Vagina (tissue), 2 donors: Measurements from ENCODE around the gene CEP85L.

Source experiments
- CTCF ChIP-seq, 3 experiments: fragments of 450-650 bp in 2 of 3; fragments of 200-600 bp in 1 of 3; sonication (generic) in 1 of 3; IDR thresholded peaks; one replicate each; pipeline ENCODE4 v1.5.1; 2017 to 2019; ENCODE audit warnings: antibody characterized with exemption in 3 of 3, mild to moderate bottlenecking in 2 of 3, moderate library complexity in 2 of 3
- POLR2A ChIP-seq, 2 donors: fragments of 450-650 bp; IDR thresholded peaks; one replicate each; pipeline ENCODE4 v1.6.1; 2017; ENCODE audit warnings: antibody characterized with exemption in 2 of 2, mild to moderate bottlenecking in 2 of 2, moderate library complexity in 2 of 2
- POLR2AphosphoS5 ChIP-seq, 2 donors: sonication (generic); formaldehyde crosslinking; IDR thresholded peaks; one replicate each; pipeline ENCODE4 v1.9.0; 2017; ENCODE audit warnings: antibody characterized with exemption in 2 of 2, mild to moderate bottlenecking in 2 of 2, low read depth in 1 of 2; ENCODE audit not compliant: insufficient read depth in 1 of 2

GRCh38 chr6:118577972-118578371 lies 73.4 kb downstream of the CEP85L start:
- TF ChIP-seq POLR2AphosphoS5 (IDR thresholded peaks at IDR 0.05; ENCODE audit: insufficient read depth in 1 of 2, low read depth in 1 of 2) = no peak
- no peak for TF ChIP-seq CTCF (IDR thresholded peaks at IDR 0.05)
- TF ChIP-seq POLR2A (IDR thresholded peaks at IDR 0.05) = no peak
